Dermis blood vessel endothelial cell (primary cell): ENCODE data around the gene EIF3B. TPM values are rescaled to one million over a fixed set of nuclear protein-coding genes. Genes with fewer than 3 reads are reported as not detected.
"Not testable (repeated sequence)": the region's sequence is repeated elsewhere in the genome, so short reads cannot be mapped to it uniquely, and the experiment has no call there.

Experiments used
- DNase-seq: peaks from one replicate; pipeline ENCODE4 v3.0.0; 2010
- total RNA-seq: library from RNA; depleted of rRNA; stranded (reverse); fragments of >200 nt; gene quantifications from 2 replicates; pipeline ENCODE4 v1.2.3, GENCODE V29; 2014

EIF3B gene
- total RNA-seq, 1 donor from 2014 or later: 250 TPM

GRCh38 chr7:2377492-2377891 is 22.9 kb downstream of the EIF3B start:
- not testable (repeated sequence) for DNase-seq

GRCh38 chr7:2378125-2378524 is 23.5 kb downstream of the EIF3B start:
- not testable (repeated sequence) for DNase-seq

- no peak for DNase-seq
These were observed 24.5 kb downstream of the EIF3B start for GRCh38 chr7:2379161-2379560.

- DNase-seq: no peak
These were observed 25.3 kb downstream of the EIF3B start for GRCh38 chr7:2379821-2380450.

GRCh38 chr7:2380461-2380860 is 25.8 kb downstream of the EIF3B start:
- DNase-seq: no peak

GRCh38 chr7:2381227-2381626 is 26.6 kb downstream of the EIF3B start:
- DNase-seq: no peak

GRCh38 chr7:2381881-2382509 is 27.4 kb downstream of the EIF3B start:
- no peak for DNase-seq

- DNase-seq: no peak
These were observed 29.1 kb downstream of the EIF3B start for GRCh38 chr7:2383543-2384274.

GRCh38 chr7:2384354-2385243 is 30.0 kb downstream of the EIF3B start:
- DNase-seq: no peak

GRCh38 chr7:2386122-2386521 is 31.5 kb downstream of the EIF3B start:
- DNase-seq: not testable (repeated sequence)

- peak; percentile 36 for DNase-seq
These were observed 32.5 kb downstream of the EIF3B start for GRCh38 chr7:2386964-2387669.

GRCh38 chr7:2387897-2388636 is 33.4 kb downstream of the EIF3B start:
- DNase-seq: peak; percentile 95

GRCh38 chr7:2388637-2388954 is 34.0 kb downstream of the EIF3B start:
- DNase-seq: no peak

GRCh38 chr7:2390020-2390816 is 35.6 kb downstream of the EIF3B start:
- not testable (repeated sequence) for DNase-seq

- no peak for DNase-seq
These were observed 39.1 kb downstream of the EIF3B start for GRCh38 chr7:2393706-2394105.

GRCh38 chr7:2394566-2395082 is 40.0 kb downstream of the EIF3B start:
- no peak for DNase-seq

GRCh38 chr7:2398506-2398905 is 43.9 kb downstream of the EIF3B start:
- no peak for DNase-seq

- peak; percentile 94 for DNase-seq
These were observed 45.4 kb downstream of the EIF3B start for GRCh38 chr7:2399848-2400587.

GRCh38 chr7:2402687-2403013 is 48.0 kb downstream of the EIF3B start:
- no peak for DNase-seq
